CD4-positive, alpha-beta T cell (primary cell): ENCODE results near the gene ASB7. TPM values are rescaled to one million over a fixed set of nuclear protein-coding genes. Genes with fewer than 3 reads are reported as not detected.

Experiments used
- ATAC-seq: fragments of 200-7000 bp; cut with Tn5 transposase; one replicate; pipeline ENCODE4 v1.10.0; 2022; ENCODE audit warnings: mild to moderate bottlenecking; ENCODE audit not compliant: poor library complexity
- CTCF ChIA-PET: fragments of 350-600 bp; sonication (Branson Sonifier 250); formaldehyde crosslinking; loops from one replicate; lab custom pipeline; 2021; ENCODE audit warnings: antibody characterized with exemption, inconsistent platforms; lab: Charles Lee
- POLR2A ChIA-PET: fragments of 350-600 bp; sonication (Branson Sonifier 250); formaldehyde crosslinking; loops from one replicate; lab custom pipeline; 2021; ENCODE audit warnings: antibody characterized with exemption, inconsistent platforms; lab: Charles Lee
- DNase-seq, 14 experiments: peaks; one replicate each; pipeline ENCODE4 v3.0.0-alpha.2; 2013 to 2020; ENCODE audit warnings: mixed read lengths in 2 of 14
- H3K27ac ChIP-seq, 2 donors: one replicate each; pipeline versions ENCODE4 v1.5.1 to v1.7.0; 2013; ENCODE audit warnings: low read length in 2 of 2, low read depth in 1 of 2, mild to moderate bottlenecking in 1 of 2
- H3K27me3 ChIP-seq, 2 experiments: 1 replicate in 1 of 2; 2 replicates in 1 of 2; pipeline versions ENCODE4 v1.6.1 to v1.7.0; 2013; ENCODE audit warnings: low read length in 2 of 2, control low read depth in 1 of 2, mild to moderate bottlenecking in 1 of 2, moderate library complexity in 1 of 2; ENCODE audit not compliant: insufficient read depth in 2 of 2, control insufficient read depth in 1 of 2
- H3K36me3 ChIP-seq: one replicate; pipeline ENCODE4 v1.6.1; 2013; ENCODE audit warnings: low read length, control low read depth; ENCODE audit not compliant: insufficient read depth
- H3K4me1 ChIP-seq: one replicate; pipeline ENCODE4 v1.6.1; 2013; ENCODE audit warnings: low read length, control low read depth; ENCODE audit not compliant: insufficient read depth
- H3K4me3 ChIP-seq: one replicate; pipeline ENCODE4 v1.5.1; 2013; ENCODE audit warnings: mild to moderate bottlenecking, low read length, moderate library complexity
- H3K9me3 ChIP-seq, 2 experiments: 1 replicate in 1 of 2; 2 replicates in 1 of 2; pipeline versions ENCODE4 v1.6.1 to v1.7.0; 2013; ENCODE audit warnings: low read length in 2 of 2, mild to moderate bottlenecking in 2 of 2, control low read depth in 1 of 2, moderate library complexity in 1 of 2; ENCODE audit not compliant: control insufficient read depth in 1 of 2, insufficient read depth in 1 of 2
- H3K27ac Mint-ChIP-seq: one replicate; pipeline ENCODE4 v1.8.0; 2020; ENCODE audit warnings: mixed read lengths
- H3K27me3 Mint-ChIP-seq: one replicate; pipeline ENCODE4 v1.8.0; 2021; ENCODE audit warnings: mixed read lengths
- H3K36me3 Mint-ChIP-seq: one replicate; pipeline ENCODE4 v1.8.0; 2021; ENCODE audit warnings: low read depth, mixed read lengths
- H3K4me1 Mint-ChIP-seq: one replicate; pipeline ENCODE4 v1.8.0; 2021; ENCODE audit warnings: low read depth, mixed read lengths
- H3K4me3 Mint-ChIP-seq: one replicate; pipeline ENCODE4 v1.8.0; 2020; ENCODE audit warnings: mild to moderate bottlenecking, mixed read lengths
- H3K9me3 Mint-ChIP-seq: one replicate; pipeline ENCODE4 v1.8.0; 2020; ENCODE audit warnings: mixed read lengths
- intact Hi-C, 2 experiments: fragments of 100-400 bp; cut with DNase I in 1 of 2; cut with micrococcal nuclease in 1 of 2; formaldehyde crosslinking; loops; one replicate each; pipeline versions ENCODE4 v1.15.1 to v1.9.0; 2023 to 2025; cut with DNase I, micrococcal nuclease
- polyA plus RNA-seq, 2 donors: library from polyadenylated mRNA; unstranded; fragments of 120-200 nt; gene quantifications; one replicate each; pipeline ENCODE4 v1.2.1, GENCODE V29; 2013
- total RNA-seq, 174 experiments: library from RNA in 2 of 174; stranded (reverse) in 2 of 174; gene quantifications; one replicate each; pipeline ENCODE4 v1.2.3 and lab custom pipeline; 2021 to 2026
- TF ChIP-seq, protein P1 (sequence below): fragments of 200-600 bp; IDR thresholded peaks from one replicate; pipeline ENCODE4 v1.8.0; 2022; ENCODE audit warnings: antibody characterized with exemption, mild to moderate bottlenecking

The ASB7 gene, protein sequence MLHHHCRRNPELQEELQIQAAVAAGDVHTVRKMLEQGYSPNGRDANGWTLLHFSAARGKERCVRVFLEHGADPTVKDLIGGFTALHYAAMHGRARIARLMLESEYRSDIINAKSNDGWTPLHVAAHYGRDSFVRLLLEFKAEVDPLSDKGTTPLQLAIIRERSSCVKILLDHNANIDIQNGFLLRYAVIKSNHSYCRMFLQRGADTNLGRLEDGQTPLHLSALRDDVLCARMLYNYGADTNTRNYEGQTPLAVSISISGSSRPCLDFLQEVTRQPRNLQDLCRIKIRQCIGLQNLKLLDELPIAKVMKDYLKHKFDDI
- total RNA-seq (10 to 100 TPM; 14.9 to 16.7 TPM), total RNA-seq (lab: John Stamatoyannopoulos, UW) (18.1 to 65.8 (median 42.6) reads per million in 172 experiments)
- polyA plus RNA-seq (2013, experiment 1 of 2) = 13.7 TPM
- polyA plus RNA-seq (2013, experiment 2 of 2) = 14.1 TPM

DNA sequence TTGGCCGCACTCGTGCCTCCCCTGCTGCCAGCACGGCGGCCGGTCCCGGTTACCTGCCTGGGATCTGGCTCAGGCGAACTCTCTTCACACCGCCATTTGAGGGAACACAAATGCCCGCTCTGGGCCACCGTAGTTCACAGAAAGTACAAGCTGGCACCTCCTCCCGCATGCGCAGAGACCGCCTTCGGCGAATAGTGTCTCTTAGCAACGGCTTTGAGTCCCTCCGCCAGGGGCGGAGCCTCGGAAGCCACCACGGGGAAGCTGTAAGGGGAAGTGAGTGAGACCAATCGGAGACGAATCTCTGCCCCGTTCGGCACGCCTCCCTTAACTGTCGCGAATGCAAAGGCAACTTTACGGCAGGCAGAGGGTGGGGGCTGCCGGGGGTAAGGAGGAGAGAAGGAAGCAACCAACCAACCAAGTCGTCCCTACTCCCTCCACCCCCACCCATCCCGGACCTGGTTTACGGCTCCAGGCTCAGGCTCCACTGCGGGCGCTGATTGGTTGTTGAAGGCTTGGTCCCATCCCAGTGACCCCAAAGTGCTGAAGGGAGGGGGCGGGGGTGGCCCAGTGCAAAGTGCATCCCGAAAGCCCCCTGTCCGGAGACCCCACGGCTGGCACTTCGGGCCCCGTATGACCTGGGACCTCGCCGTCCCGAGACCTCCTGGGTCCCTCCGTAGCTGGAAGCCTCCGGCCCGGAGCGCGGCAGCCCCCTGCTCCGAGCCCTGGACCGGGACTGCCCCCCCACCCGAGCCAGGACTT lies at the start of gene ASB7, which contains the start of gene LINS1:
ASB7 (plus strand) TSS at position 526 of the 759 bp plus-strand sequence. CDS start 9,628 bp downstream, outside the sequence.
LINS1 (minus strand) TSS at position 121 of the 759 bp plus-strand sequence. CDS start 21,342 bp downstream, outside the sequence.
- Mint-ChIP-seq H3K4me1 (peaks cover 62% of the 10 kb centered on the region), H3K27me3 (no peaks in the 10 kb centered on the region), H3K9me3 (no peaks in the 10 kb centered on the region), H3K36me3 (peaks cover 31% of the 10 kb centered on the region), H3K27ac (peak within 1 kb of the TSS; percentile 87), H3K4me3 (peak within 1 kb of the TSS; percentile 96)
- ATAC-seq (peak; percentile 89), DNase-seq (peak; percentile 99 to 100 (median 100))
- no peaks in the 10 kb centered on the region for H3K27me3 ChIP-seq
- H3K4me1 ChIP-seq = peaks cover 44% of the 10 kb centered on the region
- intact Hi-C loops = loop anchor here (2.0 to 10.0 kb wide), 10 partner anchors 29 to 1123 kb away; partner anchors contain the start of genes ADAMTS17 (in 2 of the 2), CHSY1 (in 1 of the 2), MEF2A (in 1 of the 2) and SELENOS (in 1 of the 2)
- peak within 1 kb of the TSS; percentile 84 to 94 for H3K27ac ChIP-seq
- TF ChIP-seq, protein P1, sequence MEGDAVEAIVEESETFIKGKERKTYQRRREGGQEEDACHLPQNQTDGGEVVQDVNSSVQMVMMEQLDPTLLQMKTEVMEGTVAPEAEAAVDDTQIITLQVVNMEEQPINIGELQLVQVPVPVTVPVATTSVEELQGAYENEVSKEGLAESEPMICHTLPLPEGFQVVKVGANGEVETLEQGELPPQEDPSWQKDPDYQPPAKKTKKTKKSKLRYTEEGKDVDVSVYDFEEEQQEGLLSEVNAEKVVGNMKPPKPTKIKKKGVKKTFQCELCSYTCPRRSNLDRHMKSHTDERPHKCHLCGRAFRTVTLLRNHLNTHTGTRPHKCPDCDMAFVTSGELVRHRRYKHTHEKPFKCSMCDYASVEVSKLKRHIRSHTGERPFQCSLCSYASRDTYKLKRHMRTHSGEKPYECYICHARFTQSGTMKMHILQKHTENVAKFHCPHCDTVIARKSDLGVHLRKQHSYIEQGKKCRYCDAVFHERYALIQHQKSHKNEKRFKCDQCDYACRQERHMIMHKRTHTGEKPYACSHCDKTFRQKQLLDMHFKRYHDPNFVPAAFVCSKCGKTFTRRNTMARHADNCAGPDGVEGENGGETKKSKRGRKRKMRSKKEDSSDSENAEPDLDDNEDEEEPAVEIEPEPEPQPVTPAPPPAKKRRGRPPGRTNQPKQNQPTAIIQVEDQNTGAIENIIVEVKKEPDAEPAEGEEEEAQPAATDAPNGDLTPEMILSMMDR = no peak
- H3K4me3 ChIP-seq = peak within 1 kb of the TSS; percentile 96
- no peaks in the 10 kb centered on the region for H3K9me3 ChIP-seq
- H3K36me3 ChIP-seq = peaks cover 17% of the 10 kb centered on the region
- ChIA-PET CTCF (interaction anchor here (0.7 to 3.7 kb wide), 6 partner anchors 30 to 692 kb away, joined by 3 to 18 read pairs (median 3); partner anchors contain the start of gene SNRPA1), POLR2A (interaction anchor here (0.5 to 2.7 kb wide), 21 partner anchors 8 to 1122 kb away, joined by 3 to 29 read pairs (median 4); partner anchors contain the start of genes ADAMTS17, LYSMD4, SNRPA1 and TARS3)

DNA sequence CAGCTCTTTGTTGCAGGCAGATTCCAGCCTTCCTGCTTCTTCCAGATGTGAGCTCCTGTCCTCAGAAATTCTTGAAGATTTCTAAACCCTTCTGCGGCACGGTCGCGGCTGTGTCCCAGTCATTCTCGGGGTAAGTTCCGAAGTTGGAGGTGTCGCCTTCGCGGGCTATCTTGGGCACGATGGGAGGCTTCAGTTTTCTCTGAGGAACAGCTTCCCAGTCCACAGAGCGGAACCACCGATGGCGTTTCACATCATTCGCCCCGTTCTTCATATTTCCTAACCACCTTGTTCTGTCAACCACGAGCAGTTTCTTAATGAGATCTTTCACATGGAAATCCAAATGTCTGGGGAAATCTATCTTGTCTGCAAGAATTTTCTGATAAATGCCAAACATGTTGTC lies 48.9 kb upstream of the ASB7 start:
- H3K4me1 Mint-ChIP-seq = no peaks in the 10 kb centered on the region
- H3K9me3 ChIP-seq = peaks cover 0 to 4% of the 10 kb centered on the region in 2 experiments
- TF ChIP-seq, protein P1 = no peak

DNA sequence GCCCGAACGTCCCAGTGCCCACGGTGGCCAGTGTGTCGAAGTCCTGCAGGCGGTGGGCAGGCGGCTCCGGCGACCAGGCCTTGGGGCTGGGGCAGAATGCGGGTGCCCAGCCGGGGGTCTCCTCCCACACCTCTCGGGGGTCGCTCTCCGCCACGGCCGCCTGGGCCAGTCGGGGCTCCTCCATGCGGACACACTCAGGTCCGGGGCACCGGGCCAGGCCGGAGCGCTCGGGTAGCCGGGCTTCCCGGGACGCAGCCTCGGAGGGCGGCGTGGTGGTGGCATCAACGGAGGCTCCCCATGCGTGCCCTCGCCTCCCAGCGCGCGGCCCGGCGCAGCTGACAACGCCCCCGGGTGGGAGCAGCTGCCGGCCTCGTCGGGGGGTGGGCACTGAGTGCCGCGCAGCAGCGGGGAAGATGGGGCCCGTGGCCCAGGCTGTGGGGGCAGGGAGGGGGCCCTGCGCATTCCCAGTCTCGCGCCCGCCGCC lies 43.6 kb upstream of the ASB7 start:
- H3K27ac Mint-ChIP-seq = no peak overlapping the region
- H3K4me3 ChIP-seq = no peak overlapping the region
- no peak overlapping the region for H3K27ac ChIP-seq
- no peak for ATAC-seq
- TF ChIP-seq, protein P1 = no peak
- intact Hi-C loops = no loop called here
- no peaks in the 10 kb centered on the region for H3K4me1 Mint-ChIP-seq
- H3K27me3 ChIP-seq = no peaks in the 10 kb centered on the region
- H3K9me3 ChIP-seq = no peaks in the 10 kb centered on the region
- H3K27me3 Mint-ChIP-seq = no peaks in the 10 kb centered on the region
- H3K4me3 Mint-ChIP-seq = no peak overlapping the region
- no peaks in the 10 kb centered on the region for H3K9me3 Mint-ChIP-seq
- no peak for DNase-seq
- CTCF ChIA-PET = no interaction called here
- POLR2A ChIA-PET = no interaction called here
- H3K36me3 Mint-ChIP-seq = peaks cover 41% of the 10 kb centered on the region
- peaks cover 2% of the 10 kb centered on the region for H3K36me3 ChIP-seq
- H3K4me1 ChIP-seq = no peaks in the 10 kb centered on the region

More for the DNA sequence above, 48.9 kb upstream of the ASB7 start:
- peaks cover 29% of the 10 kb centered on the region for H3K36me3 Mint-ChIP-seq
- no peaks in the 10 kb centered on the region for H3K27me3 Mint-ChIP-seq
- ATAC-seq (no peak), DNase-seq (no peak)
- CTCF ChIA-PET = no interaction called here
- Histone ChIP-seq H3K36me3 (no peaks in the 10 kb centered on the region), H3K4me1 (no peaks in the 10 kb centered on the region), H3K27me3 (no peaks in the 10 kb centered on the region), H3K27ac (no peak overlapping the region), H3K4me3 (no peak overlapping the region)
- intact Hi-C loops = no loop called here
- H3K4me3 Mint-ChIP-seq = no peak overlapping the region
- POLR2A ChIA-PET = no interaction called here
- H3K27ac Mint-ChIP-seq = no peak overlapping the region
- no peaks in the 10 kb centered on the region for H3K9me3 Mint-ChIP-seq
